Large intestine (tissue), 3 donors: ENCODE data around the gene YPEL2. TPM values are rescaled to one million over a fixed set of nuclear protein-coding genes. Genes with fewer than 3 reads are reported as not detected.
"Not testable (repeated sequence)": the region's sequence is repeated elsewhere in the genome, so short reads cannot be mapped to it uniquely, and the experiment has no call there.

ENCODE experiments used
- DNase-seq, 2 donors: peaks; one replicate each; pipeline versions ENCODE4 v3.0.0 to v3.0.0-alpha.2; 2013
- H3K27ac ChIP-seq: one replicate; pipeline ENCODE4 v1.5.1; 2013; ENCODE audit warnings: low read length
- H3K27me3 ChIP-seq: 2 replicates; pipeline ENCODE4 v1.6.1; 2013; ENCODE audit warnings: low read length; ENCODE audit not compliant: control insufficient read depth, insufficient read depth
- H3K36me3 ChIP-seq: 2 replicates; pipeline ENCODE4 v1.6.1; 2013; ENCODE audit warnings: low read length; ENCODE audit not compliant: control insufficient read depth, insufficient read depth
- H3K4me1 ChIP-seq: one replicate; pipeline ENCODE4 v1.6.1; 2013; ENCODE audit warnings: low read length; ENCODE audit not compliant: control insufficient read depth, insufficient read depth
- H3K4me3 ChIP-seq: one replicate; pipeline ENCODE4 v1.5.1; 2013; ENCODE audit warnings: low read length
- H3K9me3 ChIP-seq: one replicate; pipeline ENCODE4 v1.6.1; 2013; ENCODE audit warnings: mild to moderate bottlenecking, low read depth, low read length, moderate library complexity; ENCODE audit not compliant: control insufficient read depth
- WGBS: methylation state at CpG from one replicate; pipeline ENCODE4 v1.1.5; 2013; ENCODE audit warnings: low lambda C conversion rate; ENCODE audit not compliant: insufficient coverage; 5-methylcytosine and 5-hydroxymethylcytosine counted together
- polyA plus RNA-seq: library from polyadenylated mRNA; unstranded; fragments of 120-200 nt; gene quantifications from one replicate; pipeline ENCODE4 v1.2.1, GENCODE V29; 2013

The YPEL2 gene
- polyA plus RNA-seq, 1 donor: 15.3 TPM

- H3K4me3 ChIP-seq: no peak overlapping the region
- peak in 1 of 2 donors; percentile 29 for DNase-seq
- WGBS: no CpG with 5 or more reads among the region's 2 CpGs
- H3K36me3 ChIP-seq: no peaks in the 10 kb centered on the region
- H3K27ac ChIP-seq: no peak overlapping the region
- no peaks in the 10 kb centered on the region for H3K27me3 ChIP-seq
- H3K9me3 ChIP-seq: no peaks in the 10 kb centered on the region
- peaks cover 3% of the 10 kb centered on the region for H3K4me1 ChIP-seq
These were observed 31.9 kb upstream of the YPEL2 start for GRCh38 chr17:59299400-59300092.

- Histone ChIP-seq H3K36me3 (no peaks in the 10 kb centered on the region), H3K4me1 (peaks cover 8% of the 10 kb centered on the region), H3K4me3 (no peak overlapping the region), H3K27me3 (no peaks in the 10 kb centered on the region), H3K27ac (no peak overlapping the region), H3K9me3 (no peaks in the 10 kb centered on the region)
- no peak for DNase-seq
- WGBS: 77% methylated on average over 3 of the region's 5 CpGs
These were observed 30.5 kb upstream of the YPEL2 start for GRCh38 chr17:59300941-59301340.

- DNase-seq: peak in 1 of 2 donors; percentile 12
- no CpG with 5 or more reads among the region's 2 CpGs for WGBS
These were observed 26.6 kb upstream of the YPEL2 start for GRCh38 chr17:59304811-59305210.

GRCh38 chr17:59310263-59310920 is 21.1 kb upstream of the YPEL2 start:
- no peak for DNase-seq
- no peaks in the 10 kb centered on the region for H3K36me3 ChIP-seq
- H3K9me3 ChIP-seq: no peaks in the 10 kb centered on the region
- peaks cover under 1% of the 10 kb centered on the region for H3K4me1 ChIP-seq
- no peak overlapping the region for H3K4me3 ChIP-seq
- no peak overlapping the region for H3K27ac ChIP-seq
- H3K27me3 ChIP-seq: no peaks in the 10 kb centered on the region
- WGBS: no CpG with 5 or more reads among the region's 6 CpGs

More at GRCh38 chr17:59304811-59305210, 26.6 kb upstream of the YPEL2 start:
- H3K36me3 ChIP-seq: no peaks in the 10 kb centered on the region
- no peaks in the 10 kb centered on the region for H3K9me3 ChIP-seq
- H3K27me3 ChIP-seq: no peaks in the 10 kb centered on the region
- peaks cover 8% of the 10 kb centered on the region for H3K4me1 ChIP-seq
- no peak overlapping the region for H3K27ac ChIP-seq
- no peak overlapping the region for H3K4me3 ChIP-seq

DNA sequence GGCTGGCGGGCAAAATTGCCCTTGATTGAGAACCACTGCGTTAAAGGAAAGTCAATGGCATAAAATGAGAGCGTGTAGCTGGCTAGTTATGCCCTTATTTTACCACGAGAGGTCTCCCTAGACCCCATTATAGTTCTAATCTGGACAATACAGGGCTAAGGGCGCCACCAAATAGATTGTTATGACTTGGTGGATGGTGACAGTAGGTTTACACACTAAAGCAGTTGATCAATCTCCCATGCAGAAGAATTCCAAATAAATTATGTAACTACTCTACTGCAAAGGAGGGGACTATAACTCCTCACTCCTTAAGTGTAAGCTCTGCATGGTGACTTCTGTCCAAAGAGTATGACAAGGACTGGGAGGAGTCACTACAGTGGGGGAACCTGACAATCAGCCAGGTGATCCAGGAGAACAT is 20.4 kb upstream of the YPEL2 start:
- Histone ChIP-seq H3K27me3 (no peaks in the 10 kb centered on the region), H3K27ac (no peak overlapping the region), H3K4me1 (no peaks in the 10 kb centered on the region), H3K9me3 (no peaks in the 10 kb centered on the region), H3K36me3 (no peaks in the 10 kb centered on the region), H3K4me3 (no peak overlapping the region)
- no CpG with 5 or more reads among the region's 5 CpGs for WGBS
- peak in 1 of 2 donors; percentile 63 for DNase-seq

- not testable (repeated sequence) for H3K4me3 ChIP-seq, H3K4me1 ChIP-seq, H3K36me3 ChIP-seq, H3K27ac ChIP-seq, H3K9me3 ChIP-seq, H3K27me3 ChIP-seq, DNase-seq
- WGBS: 100% methylated on average over 2 of the region's 7 CpGs
These were observed 19.9 kb upstream of the YPEL2 start for GRCh38 chr17:59311521-59311920.

- H3K36me3 ChIP-seq: no peaks in the 10 kb centered on the region
- no peak for DNase-seq
- H3K4me3 ChIP-seq: no peak overlapping the region
- H3K27ac ChIP-seq: no peak overlapping the region
- H3K27me3 ChIP-seq: no peaks in the 10 kb centered on the region
- H3K9me3 ChIP-seq: no peaks in the 10 kb centered on the region
- no CpG with 5 or more reads among the region's 4 CpGs for WGBS
- H3K4me1 ChIP-seq: no peaks in the 10 kb centered on the region
These were observed 15.6 kb upstream of the YPEL2 start for GRCh38 chr17:59315866-59316265.

DNA sequence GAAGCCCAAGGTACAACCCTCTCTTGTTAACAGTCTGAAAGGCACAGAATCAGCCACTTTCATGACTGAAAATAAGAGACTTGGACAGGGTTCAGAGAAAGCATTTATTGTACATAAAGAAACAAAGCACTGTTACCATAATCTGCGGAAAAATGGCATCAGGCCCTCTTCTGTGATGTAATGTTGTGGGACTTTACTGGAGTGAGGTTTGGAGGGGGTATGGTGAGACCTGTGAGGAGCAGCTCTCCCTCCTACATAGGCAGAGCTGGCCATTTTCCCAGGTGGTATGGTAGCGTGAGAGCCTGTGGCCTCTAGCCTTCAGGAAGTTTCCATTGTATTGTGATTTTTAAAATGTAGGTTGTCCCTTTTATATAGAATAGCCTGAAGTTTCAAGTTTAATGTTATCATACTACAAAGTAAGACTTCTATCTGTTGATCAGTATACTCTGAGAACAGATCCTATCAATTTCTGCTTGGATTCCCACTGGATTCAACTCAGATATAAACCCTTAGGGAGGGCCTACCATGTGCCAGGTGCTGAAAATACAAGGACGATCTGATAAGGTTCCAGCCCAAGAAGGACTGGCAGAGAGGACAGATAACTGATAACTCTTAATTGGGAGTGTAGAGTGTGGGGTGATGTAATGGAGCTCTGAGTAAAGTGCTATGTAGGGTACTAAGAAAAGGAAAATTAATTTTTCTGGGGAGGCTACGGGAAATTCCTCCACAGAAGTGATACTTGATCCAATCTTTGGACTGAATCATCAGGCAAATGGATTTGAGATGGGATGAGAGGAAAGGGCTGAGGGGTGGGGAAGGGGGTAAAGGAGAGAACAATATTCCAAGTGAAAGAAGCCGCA is 4.1 kb upstream of the YPEL2 start:
- WGBS: 80% methylated on average over 1 of the region's 5 CpGs
- H3K4me3 ChIP-seq: no peak overlapping the region
- peaks cover 19% of the 10 kb centered on the region for H3K4me1 ChIP-seq
- H3K36me3 ChIP-seq: no peaks in the 10 kb centered on the region
- no peak for DNase-seq
- no peak overlapping the region for H3K27ac ChIP-seq
- no peaks in the 10 kb centered on the region for H3K27me3 ChIP-seq
- H3K9me3 ChIP-seq: no peaks in the 10 kb centered on the region

- no peak for DNase-seq
- Histone ChIP-seq H3K9me3 (no peaks in the 10 kb centered on the region), H3K27me3 (no peaks in the 10 kb centered on the region), H3K4me1 (peaks cover 19% of the 10 kb centered on the region), H3K36me3 (no peaks in the 10 kb centered on the region), H3K4me3 (no peak overlapping the region), H3K27ac (no peak overlapping the region)
These were observed 3.5 kb upstream of the YPEL2 start for GRCh38 chr17:59327981-59328290.

GRCh38 chr17:59328601-59329000 is 2.9 kb upstream of the YPEL2 start:
- H3K27ac ChIP-seq: no peak overlapping the region
- peaks cover 25% of the 10 kb centered on the region for H3K4me1 ChIP-seq
- no peaks in the 10 kb centered on the region for H3K9me3 ChIP-seq
- no peak for DNase-seq
- H3K36me3 ChIP-seq: no peaks in the 10 kb centered on the region
- WGBS: 80% methylated on average over 1 of the region's 2 CpGs
- no peaks in the 10 kb centered on the region for H3K27me3 ChIP-seq
- H3K4me3 ChIP-seq: no peak overlapping the region
